Activated T-cell treated with anti-CD3 and anti-CD28 coated beads, Interleukin-2, amount 50 U/mL, for 4 hours (primary cell): ENCODE results near the gene CFAP52. TPM values are rescaled to one million over a fixed set of nuclear protein-coding genes. Genes with fewer than 3 reads are reported as not detected.
"Not testable (repeated sequence)": the region's sequence is repeated elsewhere in the genome, so short reads cannot be mapped to it uniquely, and the experiment has no call there.

ENCODE experiments used
- ATAC-seq, 2 donors: fragments of 200-7000 bp; cut with Tn5 transposase; one replicate each; pipeline ENCODE4 v1.10.0; 2021
- DNase-seq: peaks from one replicate; pipeline ENCODE4 v3.0.0-alpha.2; 2020
- H3K27me3 Mint-ChIP-seq: one replicate; pipeline ENCODE4 v1.8.0; 2021; ENCODE audit warnings: low read depth, mixed read lengths
- H3K36me3 Mint-ChIP-seq: one replicate; pipeline ENCODE4 v1.8.0; 2022; ENCODE audit warnings: mixed read lengths; ENCODE audit not compliant: insufficient read depth
- H3K4me1 Mint-ChIP-seq: one replicate; pipeline ENCODE4 v1.8.0; 2021; ENCODE audit warnings: low read depth, mixed read lengths
- H3K4me3 Mint-ChIP-seq: one replicate; pipeline ENCODE4 v1.8.0; 2021; ENCODE audit warnings: mild to moderate bottlenecking, moderate library complexity, mixed read lengths
- H3K9me3 Mint-ChIP-seq: one replicate; pipeline ENCODE4 v1.8.0; 2021; ENCODE audit warnings: mixed read lengths
- total RNA-seq, 3 donors: library from RNA; stranded (reverse); gene quantifications; one replicate each; pipeline ENCODE4 v1.2.1, GENCODE V29; 2021

CFAP52 gene
- total RNA-seq, 3 donors from 2014 or later = not detected

GRCh38 chr17:9645851-9646545, 69.6 kb downstream of the CFAP52 start:
- Mint-ChIP-seq H3K27me3 (peaks cover 54% of the 10 kb centered on the region), H3K36me3 (no peaks in the 10 kb centered on the region), H3K9me3 (no peaks in the 10 kb centered on the region), H3K4me3 (peak overlapping the region; percentile 58), H3K4me1 (peaks cover 12% of the 10 kb centered on the region)
- ATAC-seq (peak; percentile 35 to 52), DNase-seq (peak; percentile 5)

DNA sequence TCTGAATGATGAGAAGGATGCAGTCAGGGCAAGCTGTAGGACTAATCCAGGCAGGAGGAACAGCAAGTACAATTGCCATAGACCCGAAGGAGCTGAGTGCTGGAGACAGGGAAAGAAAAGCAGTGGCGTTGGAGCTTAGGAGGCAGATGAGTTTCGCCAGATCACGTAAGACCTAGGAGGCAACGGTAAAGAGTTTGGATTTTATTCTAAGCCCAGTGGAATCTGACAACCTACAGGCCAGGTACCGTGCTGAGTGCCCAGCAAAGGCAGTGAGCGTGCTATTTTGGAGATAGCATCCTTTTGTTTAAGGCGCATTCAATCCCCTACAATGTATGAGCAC, 70.1 kb downstream of the CFAP52 start:
- Mint-ChIP-seq H3K4me1 (peaks cover 12% of the 10 kb centered on the region), H3K27me3 (peaks cover 59% of the 10 kb centered on the region), H3K36me3 (no peaks in the 10 kb centered on the region), H3K9me3 (no peaks in the 10 kb centered on the region), H3K4me3 (peak overlapping the region; percentile 58)
- no peak for DNase-seq
- ATAC-seq = no peak

GRCh38 chr17:9647014-9647413, 70.6 kb downstream of the CFAP52 start:
- peaks cover 61% of the 10 kb centered on the region for H3K27me3 Mint-ChIP-seq
- no peak overlapping the region for H3K4me3 Mint-ChIP-seq
- peaks cover 12% of the 10 kb centered on the region for H3K4me1 Mint-ChIP-seq
- no peak for DNase-seq
- no peaks in the 10 kb centered on the region for H3K36me3 Mint-ChIP-seq
- no peaks in the 10 kb centered on the region for H3K9me3 Mint-ChIP-seq
- no peak for ATAC-seq

GRCh38 chr17:9648521-9649110, 72.2 kb downstream of the CFAP52 start:
- no peak overlapping the region for H3K4me3 Mint-ChIP-seq
- DNase-seq (no peak), ATAC-seq (no peak)
- H3K9me3 Mint-ChIP-seq = no peaks in the 10 kb centered on the region
- no peaks in the 10 kb centered on the region for H3K36me3 Mint-ChIP-seq
- peaks cover 12% of the 10 kb centered on the region for H3K4me1 Mint-ChIP-seq
- H3K27me3 Mint-ChIP-seq = peaks cover 55% of the 10 kb centered on the region

- no peak for ATAC-seq
- Mint-ChIP-seq H3K4me3 (no peak overlapping the region), H3K9me3 (no peaks in the 10 kb centered on the region), H3K4me1 (no peaks in the 10 kb centered on the region), H3K36me3 (no peaks in the 10 kb centered on the region), H3K27me3 (peaks cover 6% of the 10 kb centered on the region)
- no peak for DNase-seq
Measured at GRCh38 chr17:9658593-9659211, 82.3 kb downstream of the CFAP52 start.

DNA sequence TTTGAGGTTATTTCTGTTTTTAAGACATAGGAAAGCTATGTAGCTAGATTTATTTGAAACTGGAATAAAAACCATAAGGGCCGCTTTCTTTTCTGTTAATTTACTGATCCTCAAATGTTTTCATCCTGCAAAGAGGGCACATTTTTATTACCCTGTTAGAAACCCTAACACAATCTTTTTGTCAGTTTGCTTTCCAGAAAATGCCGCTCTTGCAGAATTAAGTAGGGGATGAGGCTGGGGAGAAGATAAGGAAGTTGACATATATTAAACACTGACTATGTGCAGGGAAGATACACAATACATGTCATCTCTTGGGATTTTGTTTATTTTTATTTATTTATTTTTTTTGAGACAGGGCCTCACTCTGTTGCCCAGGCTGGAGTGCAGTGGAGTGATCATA, 84.6 kb downstream of the CFAP52 start:
- peaks cover 5% of the 10 kb centered on the region for H3K27me3 Mint-ChIP-seq
- H3K4me1 Mint-ChIP-seq = peaks cover 3% of the 10 kb centered on the region
- no peaks in the 10 kb centered on the region for H3K9me3 Mint-ChIP-seq
- peaks cover 2% of the 10 kb centered on the region for H3K36me3 Mint-ChIP-seq
- ATAC-seq (no peak), DNase-seq (no peak)
- no peak overlapping the region for H3K4me3 Mint-ChIP-seq

GRCh38 chr17:9663511-9663910, 87.1 kb downstream of the CFAP52 start:
- DNase-seq, H3K27me3 Mint-ChIP-seq, H3K4me3 Mint-ChIP-seq, H3K36me3 Mint-ChIP-seq, H3K9me3 Mint-ChIP-seq, ATAC-seq: not testable (repeated sequence)
- H3K4me1 Mint-ChIP-seq = peaks cover 10% of the 10 kb centered on the region

DNA sequence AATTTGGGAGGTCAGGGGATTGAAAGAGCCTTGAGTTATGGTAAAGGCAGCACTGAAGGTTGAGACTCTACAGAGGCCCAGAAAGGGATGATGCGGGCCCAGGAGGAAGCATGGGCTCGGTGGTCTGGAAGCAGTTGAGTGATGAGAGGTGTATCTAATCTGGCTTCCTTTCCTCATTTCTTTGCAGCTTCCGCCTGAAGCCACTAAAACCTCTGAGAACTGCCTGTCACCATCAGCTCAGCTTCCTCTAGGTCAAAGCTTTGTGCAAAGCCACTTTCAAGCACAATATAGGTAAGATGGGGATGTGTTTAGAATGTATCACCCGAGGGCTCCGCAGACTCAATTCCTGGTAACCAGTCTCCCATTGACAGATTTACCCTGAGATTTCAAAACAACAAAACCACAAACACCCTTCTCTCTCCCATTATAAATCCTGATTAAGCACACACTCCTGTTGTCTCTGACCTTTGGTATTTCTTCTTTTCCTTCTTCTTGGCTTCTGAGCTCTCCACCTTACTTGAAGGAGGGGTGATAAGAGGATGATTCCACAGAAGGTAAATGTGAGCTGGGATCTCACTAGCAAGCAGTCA, 90.1 kb downstream of the CFAP52 start:
- no peak overlapping the region for H3K4me3 Mint-ChIP-seq
- peaks cover 12% of the 10 kb centered on the region for H3K27me3 Mint-ChIP-seq
- peaks cover 10% of the 10 kb centered on the region for H3K4me1 Mint-ChIP-seq
- H3K36me3 Mint-ChIP-seq = peaks cover 2% of the 10 kb centered on the region
- ATAC-seq = peak in 1 of 2 donors; percentile 46
- DNase-seq = no peak
- H3K9me3 Mint-ChIP-seq = no peaks in the 10 kb centered on the region

DNA sequence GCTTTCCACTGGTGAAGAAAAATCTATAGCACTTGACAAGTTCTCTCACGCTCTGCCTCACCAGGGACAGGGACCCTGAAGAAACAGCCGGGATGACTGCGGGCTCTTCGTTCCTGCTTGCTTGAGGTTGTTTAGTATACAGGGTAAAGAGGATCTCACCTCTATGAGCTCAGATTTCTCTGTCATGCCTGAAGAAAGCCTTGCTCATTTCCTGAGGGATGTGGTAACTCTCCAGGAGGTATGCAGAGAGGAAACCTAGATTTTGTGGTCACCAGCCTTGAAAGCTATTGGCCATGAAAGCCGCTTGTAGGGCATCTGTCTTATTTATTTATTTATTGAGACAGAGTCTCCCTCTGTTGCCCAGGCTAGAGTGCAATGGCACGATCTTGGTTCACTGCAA, 92.1 kb downstream of the CFAP52 start:
- Mint-ChIP-seq H3K36me3 (peaks cover 2% of the 10 kb centered on the region), H3K4me1 (peaks cover 10% of the 10 kb centered on the region), H3K4me3 (no peak overlapping the region), H3K27me3 (peaks cover 17% of the 10 kb centered on the region), H3K9me3 (no peaks in the 10 kb centered on the region)
- DNase-seq (no peak), ATAC-seq (no peak)

DNA sequence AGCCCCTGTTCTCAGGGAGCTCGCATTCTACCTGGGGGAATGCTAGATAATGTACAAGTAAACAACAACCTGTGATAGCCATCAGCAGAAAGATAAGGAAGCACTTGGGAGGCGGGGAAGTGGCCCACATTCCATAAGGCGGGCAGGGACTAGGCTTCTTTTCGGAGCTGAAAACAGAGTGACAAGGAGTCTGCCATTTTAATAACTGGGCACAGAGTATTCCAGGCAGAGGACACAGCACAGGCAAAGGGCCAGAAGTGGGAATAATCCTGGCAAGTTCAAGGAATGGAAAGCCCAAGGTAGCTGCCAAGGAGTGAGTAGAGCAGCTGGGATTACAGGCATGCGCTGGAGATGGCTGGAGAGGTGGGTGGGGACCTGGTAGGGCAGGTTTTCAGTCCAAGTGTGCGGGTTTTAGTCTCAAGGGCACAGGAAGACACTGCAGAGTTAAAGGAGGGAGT, 93.1 kb downstream of the CFAP52 start:
- peaks cover 14% of the 10 kb centered on the region for H3K27me3 Mint-ChIP-seq

GRCh38 chr17:9670596-9670995, 94.2 kb downstream of the CFAP52 start:
- ATAC-seq (no peak), DNase-seq (no peak)
- Mint-ChIP-seq H3K4me3 (no peak overlapping the region), H3K9me3 (no peaks in the 10 kb centered on the region), H3K4me1 (peaks cover 10% of the 10 kb centered on the region), H3K27me3 (peaks cover 14% of the 10 kb centered on the region), H3K36me3 (no peaks in the 10 kb centered on the region)

More for the DNA sequence above, 93.1 kb downstream of the CFAP52 start:
- Mint-ChIP-seq H3K9me3 (no peaks in the 10 kb centered on the region), H3K4me1 (peaks cover 10% of the 10 kb centered on the region), H3K4me3 (no peak overlapping the region), H3K36me3 (no peaks in the 10 kb centered on the region)
- no peak for ATAC-seq
- DNase-seq = no peak

GRCh38 chr17:9671559-9671958, 95.1 kb downstream of the CFAP52 start:
- ATAC-seq (no peak), DNase-seq (no peak)
- Mint-ChIP-seq H3K27me3 (peaks cover 14% of the 10 kb centered on the region), H3K4me3 (no peak overlapping the region), H3K9me3 (no peaks in the 10 kb centered on the region), H3K4me1 (peaks cover 4% of the 10 kb centered on the region), H3K36me3 (no peaks in the 10 kb centered on the region)

DNA sequence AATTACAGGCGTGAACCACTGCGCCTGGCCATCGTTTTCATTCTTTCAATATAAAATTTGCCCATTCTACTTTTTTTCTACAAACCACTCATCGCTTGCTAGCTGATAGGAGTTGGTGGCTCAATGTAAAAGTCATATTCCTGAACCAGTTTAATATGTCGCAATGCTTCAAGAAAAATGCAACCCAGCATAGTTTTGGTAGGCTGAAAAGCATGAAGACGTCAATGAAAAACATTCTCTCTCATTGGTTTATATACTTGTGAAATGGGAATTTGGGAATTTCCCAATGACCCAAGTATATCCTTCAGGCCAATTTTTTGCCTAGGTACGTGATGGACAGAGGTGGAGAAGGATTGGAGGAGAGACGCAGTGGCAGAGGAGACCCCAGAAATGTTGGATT, 95.8 kb downstream of the CFAP52 start:
- ATAC-seq (no peak), DNase-seq (no peak)
- H3K27me3 Mint-ChIP-seq = peaks cover 14% of the 10 kb centered on the region
- no peaks in the 10 kb centered on the region for H3K4me1 Mint-ChIP-seq
- no peaks in the 10 kb centered on the region for H3K36me3 Mint-ChIP-seq
- H3K4me3 Mint-ChIP-seq = no peak overlapping the region
- no peaks in the 10 kb centered on the region for H3K9me3 Mint-ChIP-seq

GRCh38 chr17:9672691-9673090, 96.2 kb downstream of the CFAP52 start:
- DNase-seq (no peak), ATAC-seq (no peak)
- Mint-ChIP-seq H3K4me1 (no peaks in the 10 kb centered on the region), H3K4me3 (no peak overlapping the region), H3K27me3 (peaks cover 14% of the 10 kb centered on the region), H3K36me3 (no peaks in the 10 kb centered on the region), H3K9me3 (peaks cover under 1% of the 10 kb centered on the region)

- DNase-seq = no peak
- Mint-ChIP-seq H3K4me3 (no peak overlapping the region), H3K27me3 (peaks cover 5% of the 10 kb centered on the region), H3K36me3 (no peaks in the 10 kb centered on the region), H3K4me1 (no peaks in the 10 kb centered on the region), H3K9me3 (peaks cover 15% of the 10 kb centered on the region)
- no peak for ATAC-seq
Measured at GRCh38 chr17:9676084-9676483, 99.6 kb downstream of the CFAP52 start.
